H1 (cell line): ENCODE measurements around the gene DENND5B. TPM values are rescaled to one million over a fixed set of nuclear protein-coding genes. Genes with fewer than 3 reads are reported as not detected.

ENCODE experiments used
- ASH2L ChIP-seq: fragments of 200-600, 300-600 bp; sonication (generic); IDR thresholded peaks from one replicate; pipeline ENCODE4 v1.7.1; 2017; ENCODE audit warnings: low read length
- KDM1A ChIP-seq: fragments of 200-600, 300-600 bp; sonication (generic); IDR thresholded peaks from 2 replicates; pipeline ENCODE4 v1.7.1; 2016; ENCODE audit warnings: mild to moderate bottlenecking, low read length, borderline replicate concordance
- PHF8 ChIP-seq: fragments of 200-600 bp; sonication (generic); conservative IDR thresholded peaks from 2 replicates; pipeline ENCODE4 v1.7.1; 2012; ENCODE audit warnings: low read depth, mild to moderate bottlenecking, inconsistent platforms, low read length, moderate library complexity
- RBBP5 ChIP-seq: IDR thresholded peaks from 2 replicates; pipeline ENCODE4 v1.7.1; 2012; ENCODE audit warnings: low read depth, mild to moderate bottlenecking, inconsistent platforms, low read length, moderate library complexity, borderline replicate concordance
- polyA plus RNA-seq, 7 experiments: library from polyadenylated mRNA; depleted of rRNA in 3 of 7; stranded (reverse) in 5 of 7; unstranded in 2 of 7; fragments of >200 nt in 5 of 7; fragments of 200-250 nt in 2 of 7; gene quantifications; 1 replicate in 5 of 7; 2 replicates in 1 of 7; 4 replicates in 1 of 7; pipeline versions ENCODE4 v1.2.1 to v1.2.3, GENCODE V29; 2011 to 2013; ENCODE audit warnings: missing spikeins in 2 of 7, mixed read lengths in 2 of 7
- total RNA-seq: library from RNA; stranded (reverse); fragmentation: NEBNext Ultra II Directional; extraction: Animal tissue kit (Norgen Biotek cat#: 25700); gene quantifications from 2 replicates; pipeline ENCODE4 v1.2.1, GENCODE V29; 2021

The DENND5B gene
- total and polyA plus RNA-seq, 2 of the 8 experiments (the other 6 are each of a cell fraction or from before 2014, with no cell fraction given): 13.4 to 20.2 TPM

- TF ChIP-seq ASH2L (no peak), PHF8 (no peak), RBBP5 (no peak), KDM1A (no peak)
- TF ChIP-seq, all 59 proteins: peak for 0
Measured at GRCh38 chr12:31355747-31356107, 235.2 kb downstream of the DENND5B start (continued).
